ENCODE results near the gene TUBGCP4.

DNA sequence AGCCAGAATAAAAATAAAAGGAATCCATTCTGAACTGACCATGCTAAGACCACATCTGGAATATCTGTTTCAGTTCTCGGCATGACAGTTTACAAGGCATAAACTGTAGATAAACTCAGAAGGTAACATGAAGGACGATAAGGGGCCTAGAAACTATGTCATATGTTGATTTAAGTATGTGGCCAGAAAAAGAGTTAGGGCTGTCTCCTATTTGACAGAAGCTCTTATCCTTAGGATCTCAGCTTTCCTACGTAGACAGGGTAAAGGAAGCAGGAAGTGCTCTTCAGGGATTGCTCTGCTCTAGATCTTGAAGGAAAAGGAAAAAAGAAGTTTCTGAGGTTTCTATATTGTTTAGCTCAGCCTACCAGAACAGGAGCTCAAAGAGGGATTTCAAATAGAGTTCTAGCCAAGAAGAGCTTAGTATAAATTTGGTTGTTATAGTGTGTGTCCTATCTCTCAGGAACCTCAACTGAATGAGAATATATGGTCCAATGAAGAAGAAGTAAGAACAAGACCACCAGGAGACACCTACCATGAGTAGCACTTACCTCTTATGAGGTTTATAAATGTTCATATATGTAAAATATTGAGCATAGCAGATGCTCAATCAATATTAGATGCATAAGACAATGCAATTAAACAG is 62.9 kb downstream of the TUBGCP4 start:
- TF ChIP-seq CTCF (IDR thresholded peaks at IDR 0.05): no peak
- no peak for TF ChIP-seq POLR2AphosphoS5 (IDR thresholded peaks at IDR 0.05)
- TF ChIP-seq POLR2A (IDR thresholded peaks at IDR 0.05): no peak
